ENCODE data around the gene ADAM12. TPM values are rescaled to one million over a fixed set of nuclear protein-coding genes. Genes with fewer than 3 reads are reported as not detected.

The ADAM12 gene
- total and polyA plus RNA-seq, 9 of the 15 experiments (the other 6 are each of a cell fraction or from before 2014, with no cell fraction given): not detected

DNA sequence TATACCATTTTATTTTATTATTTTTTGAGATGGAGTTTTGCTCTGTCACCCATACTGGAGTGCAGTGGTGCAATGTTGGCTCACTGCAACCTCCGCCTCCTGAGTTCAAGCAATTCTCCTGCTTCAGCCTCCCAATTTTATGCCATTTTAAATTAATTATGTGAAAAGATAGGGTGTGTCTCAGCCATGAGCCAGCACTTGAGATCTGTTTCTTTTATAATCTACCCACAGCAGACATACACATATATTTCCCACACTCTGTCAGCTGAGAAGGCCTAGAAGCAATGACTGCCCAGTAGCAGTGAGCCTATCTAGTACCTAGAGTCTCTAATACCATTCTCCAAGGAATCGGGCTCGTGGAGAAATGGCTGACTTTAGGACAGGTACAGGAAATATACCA, 70.5 kb downstream of the ADAM12 start (continued):
- no peak for TF ChIP-seq MTA1 (IDR thresholded peaks at IDR 0.05; ENCODE audit: borderline replicate concordance)
- TF ChIP-seq SP1 (CRISPR knock-in tag; IDR thresholded peaks at IDR 0.05): no peak
- no peak for TF ChIP-seq CREBBP (IDR thresholded peaks at IDR 0.05; ENCODE audit: low read depth, low read length)
- TF ChIP-seq ERF (CRISPR knock-in tag; IDR thresholded peaks at IDR 0.05): no peak

DNA sequence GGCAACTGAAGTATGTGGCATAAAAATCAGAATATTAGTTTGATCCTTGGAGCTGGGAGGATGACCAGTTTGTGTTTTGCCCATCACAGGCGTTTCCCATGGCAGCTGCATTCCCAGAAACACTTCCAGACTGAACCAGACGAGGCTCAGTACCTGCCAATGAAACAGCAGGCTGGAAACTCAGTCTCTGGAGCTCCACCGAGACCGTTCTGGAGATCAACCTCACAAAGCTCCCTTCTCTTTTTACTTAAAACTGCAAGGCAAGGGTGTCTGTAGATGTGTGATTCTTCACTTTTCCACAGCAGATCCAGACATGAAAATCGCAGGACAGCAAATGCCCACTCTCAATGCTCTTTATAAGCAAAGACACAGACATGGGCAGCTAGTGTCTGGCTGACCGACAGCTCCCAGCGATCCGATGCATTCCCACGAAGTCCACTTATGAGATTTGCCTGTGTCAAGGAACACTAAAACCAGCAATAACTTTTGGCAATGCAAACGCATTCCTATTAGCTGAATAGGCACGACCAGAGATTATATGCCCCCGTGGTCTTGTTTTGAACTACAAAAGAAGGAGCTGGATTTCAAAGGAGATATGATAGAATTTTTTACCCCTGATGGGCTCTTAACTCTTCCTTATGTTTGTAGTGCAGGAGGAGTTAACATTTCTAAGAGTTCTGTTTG, 72.6 kb downstream of the ADAM12 start:
- ChIA-PET CTCF (ENCODE audit: low intra/inter-chr PET ratio) (no interaction called here), POLR2A (interaction anchor here (1.1 to 1.2 kb wide), 2 partner anchors 8 to 31 kb away, joined by 3 read pairs; no protein-coding TSS in a partner anchor)
- BruUV-seq (replicated peaks): no TSS peak
- Histone ChIP-seq H3K9me3 (replicated peaks; ENCODE audit: control insufficient read depth, insufficient read depth, low read depth, low read length) (no peaks in the 10 kb centered on the region), H4K20me1 (replicated peaks; ENCODE audit: control insufficient read depth, insufficient read depth, low read length) (no peaks in the 10 kb centered on the region), H3K27ac (ENCODE audit: extremely low read depth, low read depth, low read length) (no peak overlapping the region), H3K4me2 (ENCODE audit: insufficient read depth, low read length) (no peak overlapping the region), H3K4me3 (no peak overlapping the region), H3K4me1 (replicated peaks in 1 of 2; ENCODE audit: control insufficient read depth in 2 of 2, insufficient read depth in 2 of 2, low read length in 2 of 2) (no peaks in the 10 kb centered on the region), H3K36me3 (ENCODE audit: control insufficient read depth, insufficient read depth, low read length) (no peaks in the 10 kb centered on the region), H2AFZ (ENCODE audit: low read depth, low read length) (no peak overlapping the region), H3K9ac (ENCODE audit: insufficient read depth in 1 of 2, low read depth in 2 of 2, low read length in 2 of 2) (no peak overlapping the region), H3K9me1 (ENCODE audit: control insufficient read depth, insufficient read depth, low read length) (no peaks in the 10 kb centered on the region), H3K27me3 (ENCODE audit: control insufficient read depth in 2 of 2, insufficient read depth in 2 of 2, low read length in 2 of 2) (no peaks in the 10 kb centered on the region; a peak in 1 of 5 replicates), H3K79me2 (ENCODE audit: control insufficient read depth, insufficient read depth, low read length) (no peaks in the 10 kb centered on the region)
- intact Hi-C loops (cut with micrococcal nuclease) (no loop called here), in situ Hi-C loops (cut with MboI) (no loop called here)
- no peak for TF ChIP-seq NFE2L1 (tag; IDR thresholded peaks at IDR 0.05; ENCODE audit: borderline replicate concordance, low read depth)
- no peak for TF ChIP-seq TRIM28 (IDR thresholded peaks at IDR 0.05)
- no peak for TF ChIP-seq ZNF830 (CRISPR knock-in tag; IDR thresholded peaks at IDR 0.05)
- no peak for TF ChIP-seq E2F3 (CRISPR knock-in tag; IDR thresholded peaks at IDR 0.05)
- TF ChIP-seq ZNF121 (CRISPR knock-in tag; conservative IDR thresholded peaks at IDR 0.05): no peak
- TF ChIP-seq, protein P1, sequence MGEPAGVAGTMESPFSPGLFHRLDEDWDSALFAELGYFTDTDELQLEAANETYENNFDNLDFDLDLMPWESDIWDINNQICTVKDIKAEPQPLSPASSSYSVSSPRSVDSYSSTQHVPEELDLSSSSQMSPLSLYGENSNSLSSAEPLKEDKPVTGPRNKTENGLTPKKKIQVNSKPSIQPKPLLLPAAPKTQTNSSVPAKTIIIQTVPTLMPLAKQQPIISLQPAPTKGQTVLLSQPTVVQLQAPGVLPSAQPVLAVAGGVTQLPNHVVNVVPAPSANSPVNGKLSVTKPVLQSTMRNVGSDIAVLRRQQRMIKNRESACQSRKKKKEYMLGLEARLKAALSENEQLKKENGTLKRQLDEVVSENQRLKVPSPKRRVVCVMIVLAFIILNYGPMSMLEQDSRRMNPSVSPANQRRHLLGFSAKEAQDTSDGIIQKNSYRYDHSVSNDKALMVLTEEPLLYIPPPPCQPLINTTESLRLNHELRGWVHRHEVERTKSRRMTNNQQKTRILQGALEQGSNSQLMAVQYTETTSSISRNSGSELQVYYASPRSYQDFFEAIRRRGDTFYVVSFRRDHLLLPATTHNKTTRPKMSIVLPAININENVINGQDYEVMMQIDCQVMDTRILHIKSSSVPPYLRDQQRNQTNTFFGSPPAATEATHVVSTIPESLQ (CRISPR knock-in tag; IDR thresholded peaks at IDR 0.05): no peak
- TF ChIP-seq ILK (tag; IDR thresholded peaks at IDR 0.05; ENCODE audit: borderline replicate concordance, low read depth): no peak
- TF ChIP-seq ESRRA (IDR thresholded peaks at IDR 0.05; ENCODE audit: borderline replicate concordance, low read depth): no peak
- no peak for TF ChIP-seq PCBP1 (IDR thresholded peaks at IDR 0.05; ENCODE audit: low read depth, low read length, poor library complexity, severe bottlenecking)
- TF ChIP-seq KHSRP (IDR thresholded peaks at IDR 0.05): no peak
- TF ChIP-seq, protein P2, sequence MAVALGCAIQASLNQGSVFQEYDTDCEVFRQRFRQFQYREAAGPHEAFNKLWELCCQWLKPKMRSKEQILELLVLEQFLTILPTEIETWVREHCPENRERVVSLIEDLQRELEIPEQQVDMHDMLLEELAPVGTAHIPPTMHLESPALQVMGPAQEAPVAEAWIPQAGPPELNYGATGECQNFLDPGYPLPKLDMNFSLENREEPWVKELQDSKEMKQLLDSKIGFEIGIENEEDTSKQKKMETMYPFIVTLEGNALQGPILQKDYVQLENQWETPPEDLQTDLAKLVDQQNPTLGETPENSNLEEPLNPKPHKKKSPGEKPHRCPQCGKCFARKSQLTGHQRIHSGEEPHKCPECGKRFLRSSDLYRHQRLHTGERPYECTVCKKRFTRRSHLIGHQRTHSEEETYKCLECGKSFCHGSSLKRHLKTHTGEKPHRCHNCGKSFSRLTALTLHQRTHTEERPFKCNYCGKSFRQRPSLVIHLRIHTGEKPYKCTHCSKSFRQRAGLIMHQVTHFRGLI (CRISPR knock-in tag; IDR thresholded peaks at IDR 0.05): no peak
- TF ChIP-seq, protein P3, sequence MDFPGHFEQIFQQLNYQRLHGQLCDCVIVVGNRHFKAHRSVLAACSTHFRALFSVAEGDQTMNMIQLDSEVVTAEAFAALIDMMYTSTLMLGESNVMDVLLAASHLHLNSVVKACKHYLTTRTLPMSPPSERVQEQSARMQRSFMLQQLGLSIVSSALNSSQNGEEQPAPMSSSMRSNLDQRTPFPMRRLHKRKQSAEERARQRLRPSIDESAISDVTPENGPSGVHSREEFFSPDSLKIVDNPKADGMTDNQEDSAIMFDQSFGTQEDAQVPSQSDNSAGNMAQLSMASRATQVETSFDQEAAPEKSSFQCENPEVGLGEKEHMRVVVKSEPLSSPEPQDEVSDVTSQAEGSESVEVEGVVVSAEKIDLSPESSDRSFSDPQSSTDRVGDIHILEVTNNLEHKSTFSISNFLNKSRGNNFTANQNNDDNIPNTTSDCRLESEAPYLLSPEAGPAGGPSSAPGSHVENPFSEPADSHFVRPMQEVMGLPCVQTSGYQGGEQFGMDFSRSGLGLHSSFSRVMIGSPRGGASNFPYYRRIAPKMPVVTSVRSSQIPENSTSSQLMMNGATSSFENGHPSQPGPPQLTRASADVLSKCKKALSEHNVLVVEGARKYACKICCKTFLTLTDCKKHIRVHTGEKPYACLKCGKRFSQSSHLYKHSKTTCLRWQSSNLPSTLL (IDR thresholded peaks at IDR 0.05): no peak
- DNase-seq (ENCODE audit: extremely low read depth in 1 of 4, low spot score in 3 of 4) (no peak), FAIRE-seq (no peak), ATAC-seq (no peak)
- 2% methylated on average over 12 of the region's 12 CpGs for WGBS (ENCODE audit: insufficient coverage, low coverage, missing lambda C conversion rate)

Measured in K562 (cell line).